GM18511 (cell line): Measurements from ENCODE around the gene OSBPL5.

Experiments used
- ATAC-seq: cut with Tn5 transposase; IDR thresholded peaks from one replicate; pipeline ENCODE4 v1.9.1; 2021; ENCODE audit warnings: mild to moderate bottlenecking, moderate library complexity; ENCODE audit not compliant: unreplicated experiment

OSBPL5 gene

DNA sequence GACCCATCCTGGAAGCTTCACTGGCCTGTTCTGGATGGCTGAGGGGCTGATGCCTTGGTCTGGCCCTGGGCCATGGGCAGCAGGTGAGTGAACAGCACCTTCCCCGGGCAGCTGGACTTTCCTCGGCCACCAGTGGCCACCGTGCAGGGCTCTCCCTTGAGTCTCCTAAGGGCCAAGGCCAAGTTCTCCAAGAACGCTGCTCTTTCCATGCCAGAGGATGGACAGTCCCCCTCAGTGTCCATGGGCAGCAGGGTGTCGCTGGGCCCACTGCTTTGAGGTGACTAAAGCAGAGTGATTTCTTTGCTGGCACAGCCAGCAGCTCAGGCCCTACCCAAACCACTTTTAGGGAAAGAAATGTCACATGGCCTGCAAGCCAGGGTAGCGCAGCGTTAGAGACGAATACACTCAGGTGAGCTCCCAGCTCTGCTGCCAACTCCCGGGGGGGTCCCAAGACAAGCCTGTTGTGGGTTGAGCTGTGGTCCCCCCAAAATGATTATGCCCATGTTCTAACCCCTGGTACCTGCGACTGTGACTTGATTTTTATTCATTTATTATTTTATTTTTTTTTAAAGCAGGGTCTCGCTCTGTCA is 104.6 kb downstream of the OSBPL5 start:
- ATAC-seq, result no peak

DNA sequence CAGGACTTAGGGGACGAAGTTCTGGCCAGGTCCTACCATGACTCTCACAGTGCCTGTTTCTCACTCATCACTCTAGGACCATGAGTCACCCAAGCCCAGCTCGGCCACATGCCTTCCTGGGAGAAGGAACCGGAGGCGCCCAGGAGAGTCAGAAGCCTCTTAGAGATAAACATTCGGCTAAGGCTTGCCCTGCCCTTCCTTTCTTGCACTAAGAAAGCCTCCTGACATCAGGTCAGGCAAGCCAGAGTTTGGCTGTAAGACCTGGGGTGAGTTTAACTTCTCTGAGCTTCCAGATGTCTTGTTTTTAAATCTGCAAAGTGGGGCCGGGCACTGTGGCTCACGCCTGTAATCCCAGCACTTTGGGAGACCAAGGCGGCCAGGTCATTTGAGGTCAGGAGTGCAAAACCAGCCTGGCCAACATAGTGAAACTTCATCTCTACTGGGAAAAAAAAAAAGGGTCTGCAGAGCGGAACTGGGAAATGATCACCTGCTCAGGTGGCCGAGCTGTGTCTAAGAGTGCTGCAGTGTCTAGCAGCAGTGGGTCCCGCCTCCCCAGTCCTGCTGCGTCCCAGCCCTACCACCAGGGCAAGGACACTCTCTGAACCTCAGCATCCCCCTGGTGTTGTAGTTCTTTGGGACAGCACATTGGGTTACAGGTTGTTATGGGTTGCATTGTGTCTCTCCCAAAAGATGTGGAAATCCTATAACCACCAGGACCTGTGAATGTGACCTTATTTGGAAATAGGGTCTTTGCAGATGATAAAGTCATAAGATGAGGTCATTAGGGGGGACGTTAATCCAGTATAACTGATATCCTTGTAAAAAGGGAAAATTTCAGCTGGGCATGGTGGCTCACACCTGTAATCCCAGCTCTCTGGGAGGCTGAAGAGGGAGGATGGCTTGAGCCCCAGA is 106.1 kb downstream of the OSBPL5 start:
- no peak for ATAC-seq

- ATAC-seq, result peak; percentile 98
Observed at GRCh38 chr11:3057069-3057963, 107.8 kb downstream of the OSBPL5 start, which contains the start of gene CARS1. TSS of gene CARS1 (minus strand) at chr11:3057423. CDS start at chr11:3057367, 56 bp downstream.

- ATAC-seq, result peak; percentile 5
Observed at GRCh38 chr11:3056296-3057068, 108.6 kb downstream of the OSBPL5 start.

GRCh38 chr11:3055891-3056290 is 109.2 kb downstream of the OSBPL5 start:
- no peak for ATAC-seq

DNA sequence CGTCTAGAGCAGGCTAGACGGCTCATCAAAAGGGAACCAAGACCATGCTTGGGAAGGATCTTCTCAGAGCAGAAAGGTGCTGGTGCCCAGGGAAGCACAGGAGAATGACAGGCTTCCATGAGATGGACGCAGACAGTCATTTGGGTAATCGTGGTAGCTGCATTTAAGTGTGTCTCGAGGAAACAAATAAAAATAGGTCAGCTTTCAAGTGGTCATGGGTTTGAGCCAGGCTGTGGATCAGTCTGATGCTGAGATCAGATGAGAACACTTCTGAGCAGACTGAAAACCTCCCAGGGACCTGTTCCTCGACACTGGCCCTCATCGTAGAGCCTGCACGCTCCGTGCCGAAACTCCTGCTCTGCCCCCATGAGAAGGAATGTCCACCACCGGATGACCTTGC is 112.5 kb downstream of the OSBPL5 start:
- no peak for ATAC-seq

- ATAC-seq, result no peak
Observed at GRCh38 chr11:3052109-3052479, 113.0 kb downstream of the OSBPL5 start.

- no peak for ATAC-seq
Observed at GRCh38 chr11:3051196-3052108, 113.7 kb downstream of the OSBPL5 start.

GRCh38 chr11:3050386-3051195 is 114.5 kb downstream of the OSBPL5 start:
- no peak for ATAC-seq

GRCh38 chr11:3049430-3050243 is 115.5 kb downstream of the OSBPL5 start:
- peak; percentile 96 for ATAC-seq

DNA sequence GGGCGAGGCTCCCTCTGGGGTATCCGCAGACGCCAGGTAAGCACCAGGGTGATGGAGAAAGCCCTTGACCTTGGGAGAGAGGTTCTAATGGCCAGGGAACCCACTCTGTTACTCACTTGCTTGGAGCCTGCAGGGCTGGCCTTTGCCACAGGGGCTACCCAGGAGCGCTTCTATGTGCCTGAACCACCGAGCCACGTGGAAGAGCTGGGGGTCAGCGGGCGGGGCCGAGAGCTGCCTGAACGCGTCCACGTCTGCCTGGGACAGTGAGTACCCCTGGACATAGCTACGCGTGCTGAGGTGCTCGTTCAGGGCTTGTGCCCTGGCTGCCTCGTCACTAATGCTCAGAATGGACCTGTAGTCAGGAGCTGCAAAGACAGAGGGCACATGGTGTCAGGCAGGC is 117.5 kb downstream of the OSBPL5 start:
- ATAC-seq, result no peak

- ATAC-seq, result no peak
Observed at GRCh38 chr11:3046641-3047040, 118.5 kb downstream of the OSBPL5 start.

GRCh38 chr11:3046190-3046589 is 118.9 kb downstream of the OSBPL5 start:
- ATAC-seq, result no peak

DNA sequence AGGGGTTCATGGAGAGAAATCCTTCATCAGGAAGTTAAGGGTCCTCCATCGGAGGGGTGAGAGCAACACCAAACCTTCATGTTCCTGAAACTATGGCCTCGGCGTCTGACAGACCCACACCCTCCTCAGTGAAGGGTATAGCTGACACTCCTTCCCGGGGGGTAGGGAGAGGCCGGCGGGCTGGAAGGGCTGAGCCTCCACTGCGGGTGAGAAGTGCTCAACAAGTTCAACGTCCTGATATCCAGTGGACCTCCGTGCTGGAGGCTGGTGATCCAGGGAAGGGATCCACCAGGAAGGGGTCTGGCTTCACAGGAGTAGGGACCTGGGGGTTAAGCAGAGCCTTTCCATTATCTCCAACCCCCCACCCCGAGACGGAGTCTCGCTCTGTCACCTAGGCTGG is 120.2 kb downstream of the OSBPL5 start:
- no peak for ATAC-seq

GRCh38 chr11:3044004-3044403 is 121.1 kb downstream of the OSBPL5 start:
- ATAC-seq, result no peak

DNA sequence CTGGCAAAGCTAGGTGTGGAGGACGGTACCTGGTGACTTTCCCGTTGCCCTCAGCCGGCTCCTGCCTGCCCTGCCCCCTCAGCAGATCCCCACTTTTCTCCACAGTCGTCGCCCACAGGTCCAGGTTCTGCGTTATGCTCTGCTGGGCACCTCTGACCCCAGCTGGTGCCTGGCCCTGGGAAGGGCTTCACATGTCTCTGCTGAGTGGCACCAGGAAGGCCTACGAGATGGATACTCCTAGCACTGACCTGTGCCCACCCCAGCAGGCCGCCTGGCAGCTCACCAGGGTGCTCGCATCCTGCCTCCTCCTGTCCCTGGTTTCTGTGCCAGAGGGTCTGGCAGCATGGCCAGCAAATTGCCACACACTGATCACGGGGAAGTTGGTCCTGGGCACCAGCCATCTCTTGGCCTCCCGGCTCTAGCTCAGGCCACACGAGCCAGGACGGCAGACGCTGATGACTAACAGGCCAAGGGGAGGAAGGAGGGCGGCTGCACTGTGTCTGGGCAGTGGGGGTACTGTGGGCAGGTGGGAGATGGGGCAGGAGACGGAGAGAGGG is 121.7 kb downstream of the OSBPL5 start:
- ATAC-seq, result no peak

DNA sequence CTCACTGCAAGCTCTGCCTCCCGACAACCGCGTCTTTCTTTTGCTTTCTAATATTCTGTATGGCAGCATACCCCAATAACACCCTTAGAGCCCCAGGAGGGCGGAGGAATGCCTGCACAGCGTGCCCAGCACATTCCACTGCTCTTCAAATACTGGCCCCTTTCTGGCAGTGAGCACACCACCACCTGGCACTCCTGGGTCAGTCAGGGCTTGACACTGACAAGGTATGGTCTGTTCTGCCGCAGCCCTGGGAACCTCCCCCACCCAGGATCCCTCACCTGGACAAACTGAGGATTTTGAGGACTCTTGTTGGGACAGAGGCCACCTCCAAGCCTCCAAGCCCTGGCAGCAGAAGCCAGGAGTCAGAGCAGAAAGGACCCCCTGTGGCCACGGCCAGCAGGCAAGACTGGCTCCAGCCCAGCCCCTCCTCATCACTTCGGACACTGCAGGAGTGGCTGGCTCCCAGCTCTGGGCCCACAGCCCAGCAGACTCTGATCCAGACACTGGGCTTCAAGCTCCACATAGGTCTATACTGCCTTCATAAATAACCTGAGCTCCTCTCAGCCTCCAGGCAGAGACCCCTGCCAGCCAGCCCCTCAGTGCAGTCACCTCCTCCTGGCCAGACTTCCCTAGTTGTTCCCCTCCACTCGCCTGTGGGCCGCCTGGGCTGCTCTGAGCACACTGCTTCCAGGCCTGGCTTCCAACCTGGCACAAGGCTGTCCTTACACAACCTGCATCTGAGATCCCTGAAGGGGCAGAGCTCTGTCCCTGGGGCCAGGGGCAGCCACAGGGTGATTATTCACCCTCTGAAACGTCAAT is 122.4 kb downstream of the OSBPL5 start:
- ATAC-seq, result no peak
